ENCODE measurements around the gene EVPL.

GRCh38 chr17:76014100-76014924 lies 12.8 kb downstream of the EVPL start:
- TF ChIP-seq POLR2A (IDR thresholded peaks at IDR 0.05; ENCODE audit: borderline replicate concordance, extremely low read depth, insufficient read depth, insufficient read length) (no peak), CTCF (IDR thresholded peaks at IDR 0.05 in 2 of 3, conservative IDR thresholded peaks at IDR 0.05 in 1 of 3; ENCODE audit: borderline replicate concordance in 1 of 3, insufficient read depth in 1 of 3, low read depth in 2 of 3, low read length in 2 of 3) (peak; percentile 92 to 99 (median 98)), EZH2 (IDR thresholded peaks at IDR 0.05) (no peak), REST (IDR thresholded peaks at IDR 0.05; ENCODE audit: low read depth) (no peak), ELF1 (IDR thresholded peaks at IDR 0.05; ENCODE audit: borderline replicate concordance, low read depth) (no peak), SRF (IDR thresholded peaks at IDR 0.05; ENCODE audit: low read depth) (no peak), FOSL1 (IDR thresholded peaks at IDR 0.05; ENCODE audit: low read depth) (no peak), YY1 (IDR thresholded peaks at IDR 0.05; ENCODE audit: extremely low read depth, insufficient replicate concordance, low read depth, low read length) (no peak), ZFX (IDR thresholded peaks at IDR 0.05) (no peak), RAD21 (IDR thresholded peaks at IDR 0.05; ENCODE audit: low read depth) (peak; percentile 98), CEBPB (IDR thresholded peaks at IDR 0.05; ENCODE audit: low read depth) (no peak)
- TF ChIP-seq, protein P1, sequence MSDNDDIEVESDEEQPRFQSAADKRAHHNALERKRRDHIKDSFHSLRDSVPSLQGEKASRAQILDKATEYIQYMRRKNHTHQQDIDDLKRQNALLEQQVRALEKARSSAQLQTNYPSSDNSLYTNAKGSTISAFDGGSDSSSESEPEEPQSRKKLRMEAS (IDR thresholded peaks at IDR 0.05), result no peak
